C4-2B (cell line): ENCODE measurements around the gene NCAPH2.
"Not testable (repeated sequence)": the region's sequence is repeated elsewhere in the genome, so short reads cannot be mapped to it uniquely, and the experiment has no call there.

Experiments used
- CTCF ChIP-seq: fragments of 450-650 bp; conservative IDR thresholded peaks from 2 replicates; pipeline ENCODE4 v1.5.1; 2017; ENCODE audit warnings: mild to moderate bottlenecking
- ZFX ChIP-seq: fragments of 450-650 bp; IDR thresholded peaks from 2 replicates; pipeline ENCODE4 v1.6.1; 2017

GRCh38 chr22:50541667-50542026 is 33.6 kb downstream of the NCAPH2 start:
- TF ChIP-seq CTCF, ZFX: not testable (repeated sequence)
